MCF 10A (cell line): ENCODE data around the gene ONECUT2. TPM values are rescaled to one million over a fixed set of nuclear protein-coding genes. Genes with fewer than 3 reads are reported as not detected.

Source experiments
- BruUV-seq: library from RNA; stranded (reverse); fragments of 400-500 nt; replicated peaks from 2 replicates; lab custom pipeline; 2021; lab: Mats Ljungman, UMichigan
- CTCF ChIA-PET: fragments of 300-600 bp; sonication (Branson Sonifier 250); formaldehyde crosslinking; extraction: SDS; loops from one replicate; lab custom pipeline; 2021; ENCODE audit warnings: antibody characterized with exemption, inconsistent platforms; lab: Yijun Ruan, JAX
- POLR2A ChIA-PET: fragments of 300-600, 350-650 bp; sonication (Branson Sonifier 250); formaldehyde crosslinking; extraction: SDS; loops from one replicate; lab custom pipeline; 2020; ENCODE audit warnings: antibody characterized with exemption, inconsistent platforms; lab: Yijun Ruan, JAX
- DNase-seq: peaks from one replicate; pipeline ENCODE4 v3.0.0-alpha.2; 2018; ENCODE audit not compliant: unreplicated experiment
- H3K27ac Mint-ChIP-seq: one replicate; pipeline ENCODE4 v1.8.0; 2022; ENCODE audit warnings: mild to moderate bottlenecking, low read depth, mixed read lengths; ENCODE audit not compliant: unreplicated experiment
- H3K27me3 Mint-ChIP-seq: one replicate; pipeline ENCODE4 v1.8.0; 2022; ENCODE audit warnings: mixed read lengths; ENCODE audit not compliant: insufficient read depth, unreplicated experiment
- H3K36me3 Mint-ChIP-seq: one replicate; pipeline ENCODE4 v1.8.0; 2022; ENCODE audit warnings: mild to moderate bottlenecking, moderate library complexity, mixed read lengths; ENCODE audit not compliant: insufficient read depth, unreplicated experiment
- H3K4me1 Mint-ChIP-seq: one replicate; pipeline ENCODE4 v1.8.0; 2022; ENCODE audit warnings: mixed read lengths; ENCODE audit not compliant: insufficient read depth, unreplicated experiment
- H3K4me3 Mint-ChIP-seq: one replicate; pipeline ENCODE4 v1.8.0; 2022; ENCODE audit warnings: mild to moderate bottlenecking, moderate library complexity, mixed read lengths; ENCODE audit not compliant: unreplicated experiment
- H3K9me3 Mint-ChIP-seq: one replicate; pipeline ENCODE4 v1.8.0; 2022; ENCODE audit warnings: mixed read lengths; ENCODE audit not compliant: unreplicated experiment
- intact Hi-C: fragments of 100-400 bp; cut with micrococcal nuclease; formaldehyde crosslinking; loops from 2 replicates; pipeline ENCODE4 v1.14.1; 2022
- total RNA-seq: library from RNA; stranded (reverse); gene quantifications from 2 replicates; pipeline ENCODE4 v1.2.3, GENCODE V29; 2022
- TF ChIP-seq, protein P1 (sequence below): fragments of 200-600 bp; IDR thresholded peaks from one replicate; pipeline ENCODE4 v1.8.0; 2022; ENCODE audit warnings: antibody characterized with exemption, mild to moderate bottlenecking; ENCODE audit not compliant: unreplicated experiment

Gene ONECUT2
- total RNA-seq, 1 experiment from 2014 or later, result 0.89 TPM

DNA sequence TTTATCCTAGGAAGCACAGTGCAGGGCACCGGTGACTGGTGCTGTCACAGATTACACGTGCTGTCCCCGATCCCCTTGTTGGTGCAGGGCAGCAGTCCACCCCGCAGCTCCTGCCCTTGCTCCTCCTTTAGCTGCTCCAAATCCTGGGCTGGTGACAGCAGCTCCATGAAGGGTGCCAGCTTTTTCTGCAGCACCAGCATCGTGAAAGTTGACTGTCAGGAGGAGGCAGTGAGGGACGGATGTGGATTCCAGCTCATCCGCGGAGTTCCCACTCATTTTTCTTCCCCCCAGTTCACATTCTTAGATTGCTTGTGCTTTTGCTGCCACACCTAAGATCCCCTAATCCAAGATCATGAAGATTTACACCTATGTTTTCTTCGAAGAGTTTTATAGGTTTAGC, 67.5 kb downstream of the ONECUT2 start:
- Mint-ChIP-seq H3K4me3 (no peak overlapping the region), H3K27me3 (peaks cover 67% of the 10 kb centered on the region), H3K9me3 (no peaks in the 10 kb centered on the region), H3K4me1 (no peaks in the 10 kb centered on the region), H3K36me3 (no peaks in the 10 kb centered on the region), H3K27ac (no peak overlapping the region)
- ChIA-PET CTCF (interaction anchor here (0.6 kb wide), 1 partner anchor 713 kb away, joined by 3 read pairs; no protein-coding TSS in a partner anchor), POLR2A (no interaction called here)
- no TSS peak for BruUV-seq
- TF ChIP-seq, protein P1, sequence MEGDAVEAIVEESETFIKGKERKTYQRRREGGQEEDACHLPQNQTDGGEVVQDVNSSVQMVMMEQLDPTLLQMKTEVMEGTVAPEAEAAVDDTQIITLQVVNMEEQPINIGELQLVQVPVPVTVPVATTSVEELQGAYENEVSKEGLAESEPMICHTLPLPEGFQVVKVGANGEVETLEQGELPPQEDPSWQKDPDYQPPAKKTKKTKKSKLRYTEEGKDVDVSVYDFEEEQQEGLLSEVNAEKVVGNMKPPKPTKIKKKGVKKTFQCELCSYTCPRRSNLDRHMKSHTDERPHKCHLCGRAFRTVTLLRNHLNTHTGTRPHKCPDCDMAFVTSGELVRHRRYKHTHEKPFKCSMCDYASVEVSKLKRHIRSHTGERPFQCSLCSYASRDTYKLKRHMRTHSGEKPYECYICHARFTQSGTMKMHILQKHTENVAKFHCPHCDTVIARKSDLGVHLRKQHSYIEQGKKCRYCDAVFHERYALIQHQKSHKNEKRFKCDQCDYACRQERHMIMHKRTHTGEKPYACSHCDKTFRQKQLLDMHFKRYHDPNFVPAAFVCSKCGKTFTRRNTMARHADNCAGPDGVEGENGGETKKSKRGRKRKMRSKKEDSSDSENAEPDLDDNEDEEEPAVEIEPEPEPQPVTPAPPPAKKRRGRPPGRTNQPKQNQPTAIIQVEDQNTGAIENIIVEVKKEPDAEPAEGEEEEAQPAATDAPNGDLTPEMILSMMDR, result no peak
- intact Hi-C loops, result no loop called here
- no peak for DNase-seq

DNA sequence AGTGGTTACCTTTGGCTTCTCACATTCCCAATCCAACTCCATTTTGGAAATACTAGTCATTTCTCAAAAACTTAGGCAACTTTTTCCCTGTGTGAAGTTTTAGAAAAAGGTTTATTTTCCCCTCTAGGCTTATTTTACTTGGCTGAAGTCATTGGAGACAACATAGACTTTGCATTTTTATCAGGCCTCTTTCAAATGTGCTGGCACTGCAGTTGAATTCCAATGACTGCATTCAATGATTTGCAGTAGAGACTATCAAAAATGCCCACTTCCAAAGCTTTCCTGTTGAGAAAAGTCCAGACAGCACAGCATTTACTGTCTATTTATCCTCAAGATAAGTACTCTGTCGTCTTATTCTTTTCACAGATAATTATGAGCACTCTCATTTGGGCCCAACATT, 70.1 kb downstream of the ONECUT2 start:
- Mint-ChIP-seq H3K4me1 (no peaks in the 10 kb centered on the region), H3K27ac (no peak overlapping the region), H3K9me3 (no peaks in the 10 kb centered on the region), H3K27me3 (peaks cover 75% of the 10 kb centered on the region), H3K36me3 (no peaks in the 10 kb centered on the region), H3K4me3 (no peak overlapping the region)
- no peak for DNase-seq
- ChIA-PET CTCF (no interaction called here), POLR2A (no interaction called here)
- TF ChIP-seq, protein P1, result no peak
- no TSS peak for BruUV-seq
- intact Hi-C loops, result no loop called here

DNA sequence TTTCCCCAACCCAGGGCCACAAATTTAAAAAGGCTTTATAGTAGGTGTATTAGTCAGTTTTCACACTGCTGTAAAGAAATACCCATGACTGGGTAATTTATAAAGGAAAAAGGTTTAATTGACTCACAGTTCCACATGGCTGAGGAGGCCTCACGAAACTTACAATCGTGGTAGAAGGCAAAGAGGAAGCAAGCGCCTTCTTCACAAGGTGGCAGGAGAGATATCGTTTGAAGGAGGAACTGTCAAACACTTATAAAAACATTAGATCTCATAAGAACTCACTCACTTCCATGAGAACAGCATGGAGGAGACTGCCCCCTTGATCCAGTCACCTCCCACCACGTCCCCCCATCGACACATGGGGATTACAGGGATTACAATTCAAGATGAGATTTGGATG, 80.9 kb downstream of the ONECUT2 start:
- H3K4me3 Mint-ChIP-seq, result no peak overlapping the region
- BruUV-seq, result no TSS peak
- intact Hi-C loops, result no loop called here
- TF ChIP-seq, protein P1, result no peak
- peaks cover 11% of the 10 kb centered on the region for H3K27me3 Mint-ChIP-seq
- H3K36me3 Mint-ChIP-seq, result no peaks in the 10 kb centered on the region
- no peak overlapping the region for H3K27ac Mint-ChIP-seq
- POLR2A ChIA-PET, result interaction anchor here (0.6 kb wide), 1 partner anchor 770 kb away, joined by 3 read pairs; no protein-coding TSS in a partner anchor
- no peaks in the 10 kb centered on the region for H3K9me3 Mint-ChIP-seq
- CTCF ChIA-PET, result no interaction called here
- peaks cover 8% of the 10 kb centered on the region for H3K4me1 Mint-ChIP-seq
- DNase-seq, result no peak

DNA sequence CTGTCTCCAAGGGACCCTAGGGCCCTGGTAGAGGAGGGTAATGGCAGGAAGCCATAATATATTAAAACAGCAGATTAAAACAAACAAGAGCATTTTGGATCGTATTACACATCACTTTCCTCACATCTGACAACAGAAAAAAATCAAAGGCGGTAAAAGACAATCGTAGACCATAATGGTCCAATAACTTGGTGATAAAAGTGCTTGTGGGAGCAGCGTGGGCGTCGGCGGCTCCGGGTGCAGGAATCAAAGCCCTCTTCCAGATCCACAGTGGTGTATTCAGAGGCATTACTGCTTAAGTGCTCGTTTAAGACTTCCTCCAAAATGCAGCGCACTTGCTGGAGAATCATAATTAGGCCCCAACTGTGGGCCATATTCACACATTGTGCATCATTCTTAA, 83.4 kb downstream of the ONECUT2 start:
- DNase-seq, result no peak
- intact Hi-C loops, result no loop called here
- no TSS peak for BruUV-seq
- no peaks in the 10 kb centered on the region for H3K9me3 Mint-ChIP-seq
- peaks cover 11% of the 10 kb centered on the region for H3K27me3 Mint-ChIP-seq
- H3K27ac Mint-ChIP-seq, result no peak overlapping the region
- CTCF ChIA-PET, result interaction anchor here (0.6 kb wide), 2 partner anchors 26 to 46 kb away, joined by 3 to 4 read pairs; no protein-coding TSS in a partner anchor
- H3K4me1 Mint-ChIP-seq, result peaks cover 8% of the 10 kb centered on the region
- TF ChIP-seq, protein P1, result no peak
- H3K4me3 Mint-ChIP-seq, result no peak overlapping the region
- H3K36me3 Mint-ChIP-seq, result no peaks in the 10 kb centered on the region
- POLR2A ChIA-PET, result no interaction called here
